ENCODE results near the gene LNPEP. TPM values are rescaled to one million over a fixed set of nuclear protein-coding genes. Genes with fewer than 3 reads are reported as not detected.

The LNPEP gene
- polyA plus RNA-seq, 2 donors, result 4.3 to 5.7 TPM

DNA sequence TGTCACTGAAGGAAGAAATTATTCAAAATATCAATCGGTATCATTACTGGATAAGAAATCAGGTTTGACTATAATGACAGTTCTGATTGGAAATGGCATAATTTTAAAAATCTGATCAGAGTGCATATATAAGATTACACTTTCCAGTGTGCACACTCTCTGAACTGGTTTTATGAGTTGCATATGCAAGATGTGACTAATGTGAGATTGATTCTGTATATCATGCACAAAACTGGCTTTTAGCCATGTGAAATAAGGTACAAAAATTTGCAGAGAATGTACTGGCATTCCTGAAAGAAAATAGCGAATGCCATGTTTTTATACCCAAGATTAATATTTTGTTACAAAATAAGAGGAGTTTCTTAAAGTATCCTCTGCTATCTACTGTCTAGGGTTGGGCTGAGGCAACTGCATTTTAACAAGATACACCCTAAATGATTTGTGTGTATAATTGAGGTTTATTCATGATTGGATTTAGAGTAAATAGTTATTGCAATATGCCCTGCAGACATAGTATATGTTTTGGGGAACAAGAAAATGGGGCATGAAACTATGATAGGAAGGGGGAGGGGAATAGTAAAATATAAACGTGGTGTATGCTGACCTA is 70.7 kb downstream of the LNPEP start:
- no peaks in the 10 kb centered on the region for H3K9me3 ChIP-seq (ENCODE audit: control insufficient read depth in 2 of 2, insufficient read depth in 1 of 2, low read depth in 1 of 2, low read length in 1 of 2)
- no peaks in the 10 kb centered on the region for H3K4me1 ChIP-seq (ENCODE audit: control insufficient read depth in 2 of 2, insufficient read depth in 2 of 2, low read length in 1 of 2)
- H3K36me3 ChIP-seq (ENCODE audit: control insufficient read depth in 2 of 2, insufficient read depth in 2 of 2, low read length in 1 of 2), result peaks cover 0 to 3% of the 10 kb centered on the region in 2 donors
- no peak overlapping the region for H3K27ac ChIP-seq (ENCODE audit: low read depth in 2 of 2, low read length in 1 of 2)
- H3K27me3 ChIP-seq (ENCODE audit: control insufficient read depth in 1 of 2, insufficient read depth in 2 of 2, low read length in 2 of 2), result no peaks in the 10 kb centered on the region
- no peak overlapping the region for H3K4me3 ChIP-seq (ENCODE audit: low read depth in 1 of 2, low read length in 2 of 2)
- 69 to 75% methylated on average over 3 of the region's 3 CpGs for WGBS, 2 donors

DNA sequence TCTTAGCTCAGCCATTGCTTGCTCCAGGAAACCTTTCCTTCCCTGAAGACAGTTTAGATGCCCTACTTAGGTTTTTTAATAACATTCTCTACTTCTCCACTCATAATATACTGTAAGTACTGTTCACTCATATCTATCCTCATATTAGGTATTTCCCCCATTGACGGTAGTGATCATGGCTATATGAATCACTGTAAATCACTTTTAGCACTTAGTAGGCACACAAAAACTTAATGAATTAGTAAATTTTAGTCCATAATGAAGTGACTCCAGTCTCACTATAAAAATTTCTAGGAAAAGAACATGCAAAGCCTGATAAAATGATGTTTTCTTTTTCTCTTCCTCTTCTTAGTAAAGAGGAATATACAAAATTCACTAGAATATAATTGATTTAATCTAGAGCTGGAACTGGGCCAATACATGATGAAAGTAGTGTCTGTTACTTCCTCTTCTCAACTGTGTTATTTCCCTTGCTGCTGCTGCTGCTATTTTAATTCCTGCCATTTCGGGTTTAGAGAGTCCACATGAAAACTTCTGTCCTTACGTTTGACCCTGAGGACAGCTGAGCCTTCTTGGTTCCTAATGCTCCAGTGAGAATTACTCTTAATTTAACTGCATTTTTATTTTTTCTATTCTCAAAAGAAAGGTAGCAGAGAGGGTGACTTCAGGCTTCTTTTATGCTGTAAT is 73.5 kb downstream of the LNPEP start:
- Histone ChIP-seq H3K27me3 (ENCODE audit: control insufficient read depth in 1 of 2, insufficient read depth in 2 of 2, low read length in 2 of 2) (no peaks in the 10 kb centered on the region), H3K9me3 (ENCODE audit: control insufficient read depth in 2 of 2, insufficient read depth in 1 of 2, low read depth in 1 of 2, low read length in 1 of 2) (no peaks in the 10 kb centered on the region), H3K36me3 (ENCODE audit: control insufficient read depth in 2 of 2, insufficient read depth in 2 of 2, low read length in 1 of 2) (no peaks in the 10 kb centered on the region), H3K4me3 (ENCODE audit: low read depth in 1 of 2, low read length in 2 of 2) (no peak overlapping the region), H3K27ac (ENCODE audit: low read depth in 2 of 2, low read length in 1 of 2) (no peak overlapping the region), H3K4me1 (ENCODE audit: control insufficient read depth in 2 of 2, insufficient read depth in 2 of 2, low read length in 1 of 2) (no peaks in the 10 kb centered on the region)
- 62 to 66% methylated on average over 3 of the region's 3 CpGs for WGBS, 2 donors

DNA sequence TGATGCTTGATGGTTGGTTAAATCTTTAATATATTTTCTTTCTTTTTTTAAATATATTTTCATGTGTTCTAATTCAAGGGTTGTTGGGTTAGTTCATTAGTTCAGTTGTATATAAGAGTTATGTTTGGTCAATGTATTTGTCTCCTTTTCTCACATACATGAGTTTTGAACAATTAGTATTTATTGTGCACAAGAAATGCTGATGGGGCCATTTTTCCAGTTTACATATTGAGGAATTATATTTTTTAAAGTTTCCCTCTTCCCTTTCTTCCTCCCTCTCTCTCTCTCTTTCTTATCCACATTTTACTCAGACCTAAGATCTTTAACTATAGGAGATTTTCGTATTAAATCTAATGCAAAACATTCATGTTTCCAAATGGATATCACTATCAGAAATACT is 74.0 kb downstream of the LNPEP start:
- H3K36me3 ChIP-seq (ENCODE audit: control insufficient read depth in 2 of 2, insufficient read depth in 2 of 2, low read length in 1 of 2), result no peaks in the 10 kb centered on the region
- WGBS, 2 donors, result 92 to 94% methylated on average over 1 of the region's 1 CpG

DNA sequence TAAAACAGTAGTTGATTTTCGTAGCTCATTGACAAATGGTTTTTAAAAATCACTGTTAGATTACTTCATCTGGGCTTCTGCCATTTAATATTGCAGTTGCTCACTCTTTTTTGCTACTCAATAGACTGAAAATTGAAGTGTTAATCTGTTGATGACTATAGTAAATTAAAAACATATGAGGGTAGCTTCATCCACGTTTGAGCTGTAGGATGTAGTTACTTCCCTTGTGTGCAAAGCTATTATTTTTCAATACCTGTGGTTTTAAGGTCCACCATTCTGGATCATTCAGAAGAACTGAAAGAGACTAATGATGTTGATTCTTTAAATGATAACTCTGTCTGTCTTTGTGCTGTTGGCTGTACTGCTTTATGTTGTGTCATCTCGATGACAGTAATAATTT is 74.7 kb downstream of the LNPEP start:
- H3K36me3 ChIP-seq (ENCODE audit: control insufficient read depth in 2 of 2, insufficient read depth in 2 of 2, low read length in 1 of 2), result no peaks in the 10 kb centered on the region
- no peaks in the 10 kb centered on the region for H3K9me3 ChIP-seq (ENCODE audit: control insufficient read depth in 2 of 2, insufficient read depth in 1 of 2, low read depth in 1 of 2, low read length in 1 of 2)
- 77 to 81% methylated on average over 3 of the region's 3 CpGs for WGBS, 2 donors
- no peak overlapping the region for H3K4me3 ChIP-seq (ENCODE audit: low read depth in 1 of 2, low read length in 2 of 2)
- no peak overlapping the region for H3K27ac ChIP-seq (ENCODE audit: low read depth in 2 of 2, low read length in 1 of 2)
- H3K27me3 ChIP-seq (ENCODE audit: control insufficient read depth in 1 of 2, insufficient read depth in 2 of 2, low read length in 2 of 2), result no peaks in the 10 kb centered on the region
- no peaks in the 10 kb centered on the region for H3K4me1 ChIP-seq (ENCODE audit: control insufficient read depth in 2 of 2, insufficient read depth in 2 of 2, low read length in 1 of 2)

More for the DNA sequence above, 74.0 kb downstream of the LNPEP start:
- no peak overlapping the region for H3K4me3 ChIP-seq (ENCODE audit: low read depth in 1 of 2, low read length in 2 of 2)
- H3K9me3 ChIP-seq (ENCODE audit: control insufficient read depth in 2 of 2, insufficient read depth in 1 of 2, low read depth in 1 of 2, low read length in 1 of 2), result no peaks in the 10 kb centered on the region
- H3K4me1 ChIP-seq (ENCODE audit: control insufficient read depth in 2 of 2, insufficient read depth in 2 of 2, low read length in 1 of 2), result no peaks in the 10 kb centered on the region
- no peak overlapping the region for H3K27ac ChIP-seq (ENCODE audit: low read depth in 2 of 2, low read length in 1 of 2)
- no peaks in the 10 kb centered on the region for H3K27me3 ChIP-seq (ENCODE audit: control insufficient read depth in 1 of 2, insufficient read depth in 2 of 2, low read length in 2 of 2)

DNA sequence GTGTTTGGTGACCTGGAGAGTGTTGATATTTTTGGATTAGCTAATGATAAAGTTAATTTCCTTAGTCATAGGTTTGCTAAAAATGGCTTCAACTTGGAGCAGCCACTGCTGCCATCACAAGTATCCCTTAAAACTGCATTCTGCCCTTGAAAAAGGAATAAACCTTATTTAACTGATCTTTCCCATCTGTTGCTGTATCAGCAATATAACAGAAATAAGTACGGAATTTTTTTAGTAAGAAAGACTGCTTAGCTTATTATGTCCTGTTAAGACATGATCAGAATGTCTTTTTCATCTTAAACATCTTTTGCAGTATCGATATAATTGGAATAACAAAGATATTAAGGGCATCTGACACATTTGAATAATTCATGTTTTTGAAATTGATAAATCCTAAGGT is 75.7 kb downstream of the LNPEP start:
- Histone ChIP-seq H3K36me3 (ENCODE audit: control insufficient read depth in 2 of 2, insufficient read depth in 2 of 2, low read length in 1 of 2) (peaks cover 0 to 2% of the 10 kb centered on the region in 2 donors), H3K27me3 (ENCODE audit: control insufficient read depth in 1 of 2, insufficient read depth in 2 of 2, low read length in 2 of 2) (no peaks in the 10 kb centered on the region), H3K27ac (ENCODE audit: low read depth in 2 of 2, low read length in 1 of 2) (no peak overlapping the region), H3K4me3 (ENCODE audit: low read depth in 1 of 2, low read length in 2 of 2) (no peak overlapping the region), H3K4me1 (ENCODE audit: control insufficient read depth in 2 of 2, insufficient read depth in 2 of 2, low read length in 1 of 2) (no peaks in the 10 kb centered on the region), H3K9me3 (ENCODE audit: control insufficient read depth in 2 of 2, insufficient read depth in 1 of 2, low read depth in 1 of 2, low read length in 1 of 2) (no peaks in the 10 kb centered on the region)
- WGBS, 2 donors, result 95 to 97% methylated on average over 2 of the region's 2 CpGs

DNA sequence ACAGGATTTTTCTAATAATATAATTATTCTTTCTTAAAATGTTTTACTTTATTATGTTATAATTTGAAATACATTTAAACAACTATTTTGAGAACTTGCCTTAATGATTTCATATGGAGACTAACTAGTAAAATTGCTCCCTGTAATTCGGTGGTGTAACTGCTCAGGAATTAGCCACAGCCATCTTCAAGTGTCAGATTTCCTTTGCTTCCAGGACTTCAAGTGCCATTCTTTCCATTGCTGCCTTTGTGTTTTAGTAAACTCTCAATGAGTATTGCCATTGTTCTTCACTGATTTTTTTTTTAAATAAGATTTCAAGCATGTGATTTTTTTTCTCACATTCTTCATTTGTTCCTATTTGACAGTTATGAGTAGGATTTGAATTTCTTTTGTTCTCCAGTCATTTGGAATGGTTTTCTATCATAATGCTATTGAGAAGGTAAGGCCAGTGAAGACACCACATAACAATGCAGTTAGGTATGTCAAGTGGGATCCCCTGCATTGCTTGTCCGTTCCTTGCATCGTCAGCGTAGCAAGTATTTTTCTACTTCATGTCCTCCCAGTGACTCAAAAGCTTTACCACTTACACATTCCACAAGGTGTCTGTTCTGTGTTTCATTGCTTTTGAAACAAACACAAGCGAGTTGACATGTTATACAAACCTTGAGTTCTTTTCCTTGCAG is 83.7 kb downstream of the LNPEP start:
- no peaks in the 10 kb centered on the region for H3K4me1 ChIP-seq (ENCODE audit: control insufficient read depth in 2 of 2, insufficient read depth in 2 of 2, low read length in 1 of 2)
- no peak overlapping the region for H3K27ac ChIP-seq (ENCODE audit: low read depth in 2 of 2, low read length in 1 of 2)
- peaks cover 3 to 6% of the 10 kb centered on the region in 2 donors for H3K36me3 ChIP-seq (ENCODE audit: control insufficient read depth in 2 of 2, insufficient read depth in 2 of 2, low read length in 1 of 2)
- no peaks in the 10 kb centered on the region for H3K9me3 ChIP-seq (ENCODE audit: control insufficient read depth in 2 of 2, insufficient read depth in 1 of 2, low read depth in 1 of 2, low read length in 1 of 2)
- 90 to 93% methylated on average over 5 of the region's 5 CpGs for WGBS, 2 donors
- H3K27me3 ChIP-seq (ENCODE audit: control insufficient read depth in 1 of 2, insufficient read depth in 2 of 2, low read length in 2 of 2), result no peaks in the 10 kb centered on the region
- H3K4me3 ChIP-seq (ENCODE audit: low read depth in 1 of 2, low read length in 2 of 2), result no peak overlapping the region

DNA sequence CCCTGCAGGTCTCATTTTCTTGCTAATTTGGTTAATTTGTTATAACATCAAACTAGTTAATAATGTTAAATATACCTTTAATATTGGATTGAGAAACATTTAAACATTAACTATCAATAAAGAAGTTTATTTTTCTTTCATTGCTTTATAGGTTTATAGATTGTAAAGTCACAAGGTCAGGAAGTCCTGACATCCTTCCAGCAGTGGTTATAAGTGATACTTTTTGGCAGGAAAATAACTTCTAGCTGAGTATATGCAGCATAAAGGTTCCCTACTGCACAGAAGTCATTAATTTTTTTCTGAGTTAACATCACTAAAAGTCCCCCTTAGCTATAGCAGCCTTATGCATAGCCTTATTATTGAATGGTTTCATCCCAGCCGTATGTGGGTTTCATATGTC is 85.5 kb downstream of the LNPEP start:
- 84 to 92% methylated on average over 1 of the region's 1 CpG for WGBS, 2 donors
- Histone ChIP-seq H3K36me3 (ENCODE audit: control insufficient read depth in 2 of 2, insufficient read depth in 2 of 2, low read length in 1 of 2) (peaks cover 3 to 7% of the 10 kb centered on the region in 2 donors), H3K4me3 (ENCODE audit: low read depth in 1 of 2, low read length in 2 of 2) (no peak overlapping the region)

DNA sequence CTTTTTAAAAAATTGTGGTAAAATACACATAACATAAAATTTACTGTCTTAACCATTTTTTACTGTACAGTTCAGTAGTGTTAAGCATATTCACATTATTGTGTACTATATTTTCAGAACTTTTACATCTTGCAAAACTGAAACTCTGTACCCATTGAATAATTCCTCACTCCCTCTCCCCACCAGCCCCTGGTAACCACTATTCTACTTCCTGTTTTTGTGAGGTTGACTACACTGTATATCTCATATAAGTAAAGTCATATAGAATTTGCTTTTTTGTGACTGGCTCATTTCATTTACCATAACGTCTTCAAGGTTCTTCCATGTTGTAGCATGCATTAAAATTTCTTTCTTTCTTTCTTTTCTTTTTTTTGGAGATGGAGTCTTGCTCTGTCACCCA is 87.0 kb downstream of the LNPEP start:
- WGBS, 2 donors, result 79 to 85% methylated on average over 1 of the region's 1 CpG
- Histone ChIP-seq H3K4me1 (ENCODE audit: control insufficient read depth in 2 of 2, insufficient read depth in 2 of 2, low read length in 1 of 2) (no peaks in the 10 kb centered on the region), H3K27ac (ENCODE audit: low read depth in 2 of 2, low read length in 1 of 2) (no peak overlapping the region), H3K9me3 (ENCODE audit: control insufficient read depth in 2 of 2, insufficient read depth in 1 of 2, low read depth in 1 of 2, low read length in 1 of 2) (no peaks in the 10 kb centered on the region), H3K27me3 (ENCODE audit: control insufficient read depth in 1 of 2, insufficient read depth in 2 of 2, low read length in 2 of 2) (no peaks in the 10 kb centered on the region), H3K4me3 (ENCODE audit: low read depth in 1 of 2, low read length in 2 of 2) (no peak overlapping the region), H3K36me3 (ENCODE audit: control insufficient read depth in 2 of 2, insufficient read depth in 2 of 2, low read length in 1 of 2) (peaks cover 9% of the 10 kb centered on the region in 2 donors)

More for the DNA sequence above, 85.5 kb downstream of the LNPEP start:
- no peaks in the 10 kb centered on the region for H3K9me3 ChIP-seq (ENCODE audit: control insufficient read depth in 2 of 2, insufficient read depth in 1 of 2, low read depth in 1 of 2, low read length in 1 of 2)
- H3K27me3 ChIP-seq (ENCODE audit: control insufficient read depth in 1 of 2, insufficient read depth in 2 of 2, low read length in 2 of 2), result no peaks in the 10 kb centered on the region
- H3K27ac ChIP-seq (ENCODE audit: low read depth in 2 of 2, low read length in 1 of 2), result no peak overlapping the region
- H3K4me1 ChIP-seq (ENCODE audit: control insufficient read depth in 2 of 2, insufficient read depth in 2 of 2, low read length in 1 of 2), result no peaks in the 10 kb centered on the region

DNA sequence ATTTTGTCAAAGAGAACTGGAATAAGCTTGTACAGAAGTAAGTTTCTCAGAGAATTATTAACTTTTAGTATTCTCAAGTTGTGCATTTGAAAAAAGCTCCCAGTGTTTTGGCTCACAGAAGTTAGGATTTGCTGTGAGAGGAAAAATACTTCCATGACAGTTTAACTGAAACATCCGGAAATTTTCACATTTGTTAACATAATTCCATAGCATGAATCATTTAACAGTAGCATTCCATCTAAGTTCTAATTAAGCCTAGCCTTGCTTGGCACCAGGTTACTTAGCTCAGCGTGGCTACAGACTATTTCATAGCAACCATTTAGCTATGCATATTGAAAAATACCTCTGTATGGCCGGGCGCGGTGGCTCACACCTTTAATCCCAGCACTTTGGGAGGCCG is 90.8 kb downstream of the LNPEP start:
- Histone ChIP-seq H3K4me3 (ENCODE audit: low read depth in 1 of 2, low read length in 2 of 2) (no peak overlapping the region), H3K4me1 (ENCODE audit: control insufficient read depth in 2 of 2, insufficient read depth in 2 of 2, low read length in 1 of 2) (no peaks in the 10 kb centered on the region), H3K27ac (ENCODE audit: low read depth in 2 of 2, low read length in 1 of 2) (no peak overlapping the region), H3K27me3 (ENCODE audit: control insufficient read depth in 1 of 2, insufficient read depth in 2 of 2, low read length in 2 of 2) (no peaks in the 10 kb centered on the region), H3K36me3 (ENCODE audit: control insufficient read depth in 2 of 2, insufficient read depth in 2 of 2, low read length in 1 of 2) (peaks cover 12 to 13% of the 10 kb centered on the region in 2 donors), H3K9me3 (ENCODE audit: control insufficient read depth in 2 of 2, insufficient read depth in 1 of 2, low read depth in 1 of 2, low read length in 1 of 2) (no peaks in the 10 kb centered on the region)
- 92 to 95% methylated on average over 6 of the region's 6 CpGs for WGBS, 2 donors

All from esophagus (tissue), 2 donors.